Body of pancreas (tissue), 4 donors: Measurements from ENCODE around the gene COL4A6. TPM values are rescaled to one million over a fixed set of nuclear protein-coding genes. Genes with fewer than 3 reads are reported as not detected.

ENCODE experiments used
- ATAC-seq: fragments of 150-250 bp; one replicate; pipeline ENCODE4 v1.9.1; 2016
- DNase-seq, 4 donors: peaks; one replicate each; pipeline ENCODE4 v3.0.0-alpha.2; 2019
- H3K27ac ChIP-seq, 4 donors: fragments of 200-600 bp; sonication (generic); 1 replicate in 3 of 4; 2 replicates in 1 of 4; pipeline versions ENCODE4 v1.5.1 to v1.6.1; 2016 to 2019; ENCODE audit warnings: mild to moderate bottlenecking in 1 of 4, mixed read lengths in 1 of 4, moderate library complexity in 1 of 4
- H3K27me3 ChIP-seq, 2 donors: fragments of 200-600 bp; sonication (generic); one replicate each; pipeline ENCODE4 v1.6.0; 2016; ENCODE audit warnings: mild to moderate bottlenecking in 1 of 2
- H3K36me3 ChIP-seq, 2 donors: fragments of 200-600 bp; sonication (generic); replicated peaks in 1 of 2; 2 replicates each; pipeline ENCODE4 v1.5.1; 2016; ENCODE audit warnings: low read depth in 2 of 2; ENCODE audit not compliant: insufficient read depth in 1 of 2
- H3K4me1 ChIP-seq: fragments of 200-600 bp; sonication (generic); one replicate; pipeline ENCODE4 v1.6.0; 2016
- H3K4me3 ChIP-seq, 2 donors: fragments of 200-600 bp; sonication (generic); 1 replicate in 1 of 2; 2 replicates in 1 of 2; pipeline ENCODE4 v1.5.1; 2016 to 2019
- H3K9me3 ChIP-seq, 3 donors: fragments of 200-600 bp; sonication (generic); 1 replicate in 2 of 3; 2 replicates in 1 of 3; pipeline ENCODE4 v1.5.1; 2016
- POLR2A ChIP-seq, 3 donors: fragments of 450-650 bp; IDR thresholded peaks; one replicate each; pipeline ENCODE4 v1.6.1; 2016; ENCODE audit warnings: antibody characterized with exemption in 3 of 3, mild to moderate bottlenecking in 2 of 3
- WGBS, 2 donors: methylation state at CpG; one replicate each; pipeline ENCODE4 v1.1.5; 2017; 5-methylcytosine and 5-hydroxymethylcytosine counted together
- intact Hi-C: fragments of 100-400 bp; cut with DNase I; formaldehyde crosslinking; loops from one replicate; pipeline ENCODE4 v1.15.1; 2023
- total RNA-seq, 2 donors: library from RNA; depleted of rRNA; stranded (reverse); fragments of >200 nt; gene quantifications; one replicate each; pipeline ENCODE4 v1.1.0, GENCODE V29; 2016
- TF ChIP-seq, protein P1 (sequence below), 7 experiments: fragments of 450-650 bp in 4 of 7; fragments of 200-600 bp in 3 of 7; sonication (generic) in 3 of 7; IDR thresholded peaks; one replicate each; pipeline ENCODE4 v1.5.1; 2016 to 2019; ENCODE audit warnings: antibody characterized with exemption in 7 of 7

Gene COL4A6
- total RNA-seq, 2 donors from 2014 or later = under 0.01 to 0.52 TPM

DNA sequence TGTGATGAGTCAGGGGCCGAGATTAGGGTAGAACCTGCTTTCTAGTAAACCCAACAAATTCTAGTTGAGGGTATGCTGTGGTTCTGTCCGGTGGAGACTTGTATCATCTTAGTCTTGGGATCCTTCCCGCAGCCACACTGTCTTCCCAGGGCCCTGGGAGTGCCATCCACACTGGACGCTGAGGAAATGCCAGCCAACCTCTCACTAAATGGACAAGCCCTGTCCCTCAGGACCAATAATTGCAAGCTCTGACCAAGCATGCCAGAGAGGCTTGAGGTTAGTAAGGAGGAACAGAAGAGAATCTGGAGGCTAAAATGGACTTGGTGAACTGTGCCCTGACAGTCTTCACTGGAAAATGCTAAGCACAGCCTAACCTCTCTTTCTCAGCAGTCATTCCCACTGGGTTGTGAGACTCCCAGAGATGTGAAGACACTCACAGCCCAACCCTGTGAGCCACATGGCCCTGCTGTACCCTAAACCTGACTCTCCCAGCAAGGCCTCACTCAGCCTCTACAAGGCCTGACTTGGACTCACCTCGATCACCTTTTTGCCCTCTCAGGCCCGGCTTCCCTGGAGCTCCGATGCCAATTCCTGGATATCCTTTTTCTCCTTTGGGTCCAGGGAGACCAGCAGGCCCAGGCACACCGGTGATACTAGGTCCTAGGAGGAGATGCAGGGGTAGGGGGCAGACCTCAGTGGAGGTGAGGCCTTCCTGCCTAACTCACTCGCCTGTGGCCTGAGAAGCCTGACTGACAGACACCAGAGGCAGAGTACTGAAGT, 269.1 kb downstream of the COL4A6 start:
- H3K4me1 ChIP-seq = no peaks in the 10 kb centered on the region

DNA sequence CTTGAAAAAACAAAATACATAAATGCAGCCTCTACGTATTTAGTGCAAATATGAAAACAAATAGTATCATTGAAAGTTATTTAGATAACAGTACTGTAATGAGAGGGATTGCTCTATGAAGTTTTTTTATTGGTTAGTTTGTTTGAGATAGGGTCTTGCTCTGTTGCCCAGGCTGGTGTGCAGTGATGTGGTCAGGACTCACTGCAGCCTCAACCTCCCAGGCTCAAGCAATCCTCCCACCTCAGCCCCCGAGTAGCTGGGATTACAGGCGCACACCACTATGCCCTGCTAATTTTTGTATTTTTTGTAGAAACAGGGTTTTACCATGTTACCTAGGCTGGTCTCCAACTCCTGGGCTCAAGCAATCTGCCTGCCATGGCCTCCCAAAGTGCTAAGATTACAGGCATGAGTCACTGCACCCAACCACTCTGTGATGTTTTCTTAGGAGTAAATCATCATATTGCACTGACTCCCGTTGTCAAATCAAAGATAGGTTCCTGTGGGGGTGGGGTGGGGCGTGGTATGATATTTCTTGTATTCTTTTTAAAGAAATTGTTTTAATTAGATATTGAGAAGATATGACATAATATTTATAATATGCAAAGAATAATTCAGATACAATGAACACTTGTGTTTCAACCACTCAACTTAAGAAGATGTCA, 270.9 kb downstream of the COL4A6 start:
- intact Hi-C loops = no loop called here
- DNase-seq = no peak
- Histone ChIP-seq H3K9me3 (no peaks in the 10 kb centered on the region), H3K36me3 (no peaks in the 10 kb centered on the region), H3K4me1 (no peaks in the 10 kb centered on the region), H3K4me3 (no peak overlapping the region), H3K27ac (no peak overlapping the region), H3K27me3 (no peaks in the 10 kb centered on the region)
- 69 to 80% methylated on average over 5 of the region's 5 CpGs for WGBS, 2 donors
- TF ChIP-seq, protein P1, sequence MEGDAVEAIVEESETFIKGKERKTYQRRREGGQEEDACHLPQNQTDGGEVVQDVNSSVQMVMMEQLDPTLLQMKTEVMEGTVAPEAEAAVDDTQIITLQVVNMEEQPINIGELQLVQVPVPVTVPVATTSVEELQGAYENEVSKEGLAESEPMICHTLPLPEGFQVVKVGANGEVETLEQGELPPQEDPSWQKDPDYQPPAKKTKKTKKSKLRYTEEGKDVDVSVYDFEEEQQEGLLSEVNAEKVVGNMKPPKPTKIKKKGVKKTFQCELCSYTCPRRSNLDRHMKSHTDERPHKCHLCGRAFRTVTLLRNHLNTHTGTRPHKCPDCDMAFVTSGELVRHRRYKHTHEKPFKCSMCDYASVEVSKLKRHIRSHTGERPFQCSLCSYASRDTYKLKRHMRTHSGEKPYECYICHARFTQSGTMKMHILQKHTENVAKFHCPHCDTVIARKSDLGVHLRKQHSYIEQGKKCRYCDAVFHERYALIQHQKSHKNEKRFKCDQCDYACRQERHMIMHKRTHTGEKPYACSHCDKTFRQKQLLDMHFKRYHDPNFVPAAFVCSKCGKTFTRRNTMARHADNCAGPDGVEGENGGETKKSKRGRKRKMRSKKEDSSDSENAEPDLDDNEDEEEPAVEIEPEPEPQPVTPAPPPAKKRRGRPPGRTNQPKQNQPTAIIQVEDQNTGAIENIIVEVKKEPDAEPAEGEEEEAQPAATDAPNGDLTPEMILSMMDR (IDR thresholded peaks at IDR 0.05) = no peak
- no peak for TF ChIP-seq POLR2A (IDR thresholded peaks at IDR 0.05)
- ATAC-seq = no peak

More for the DNA sequence above, 269.1 kb downstream of the COL4A6 start:
- no peak overlapping the region for H3K4me3 ChIP-seq
- intact Hi-C loops = no loop called here
- no peaks in the 10 kb centered on the region for H3K36me3 ChIP-seq
- ATAC-seq (no peak), DNase-seq (no peak)
- H3K27ac ChIP-seq = no peak overlapping the region
- TF ChIP-seq, protein P1 (IDR thresholded peaks at IDR 0.05) = no peak
- no peak for TF ChIP-seq POLR2A (IDR thresholded peaks at IDR 0.05)
- WGBS, 2 donors = 90 to 92% methylated on average over 2 to 8 of the region's 9 CpGs
- H3K27me3 ChIP-seq = no peaks in the 10 kb centered on the region
- H3K9me3 ChIP-seq = no peaks in the 10 kb centered on the region

DNA sequence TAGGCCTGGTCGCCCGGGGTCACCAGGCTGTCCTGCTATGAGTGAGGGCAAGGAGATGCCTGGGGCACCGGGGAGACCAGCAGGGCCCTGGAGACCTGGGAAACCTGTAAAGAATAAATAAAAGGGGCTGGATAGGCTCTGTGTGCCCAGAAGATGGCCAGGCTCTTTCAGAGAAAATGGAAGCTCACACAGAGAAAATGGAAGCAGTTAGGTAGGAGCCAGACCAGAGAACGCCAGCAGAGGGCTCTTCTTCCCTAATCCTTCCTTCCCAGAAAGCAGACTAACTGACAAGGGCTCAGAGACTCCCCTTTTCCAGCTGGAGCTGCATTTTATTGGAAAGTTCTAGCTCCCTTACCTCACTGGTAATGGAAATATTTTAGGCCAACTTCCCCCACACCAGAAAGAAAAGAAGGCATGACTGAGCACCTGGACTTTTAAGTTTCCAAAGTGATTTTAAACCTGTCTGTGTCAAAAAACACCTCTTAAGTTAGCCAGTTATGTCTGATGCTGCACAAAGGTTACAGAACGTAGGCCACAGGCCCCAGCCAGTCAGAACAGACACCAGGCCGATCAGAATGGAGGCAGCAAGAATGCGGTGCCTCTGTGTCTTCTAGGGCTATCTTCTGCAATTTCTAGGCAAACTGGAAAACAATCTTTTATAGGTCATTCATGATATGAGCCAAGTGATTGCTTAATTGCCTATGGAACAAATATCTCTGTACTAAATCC, 272.7 kb downstream of the COL4A6 start:
- Histone ChIP-seq H3K36me3 (no peaks in the 10 kb centered on the region), H3K27me3 (no peaks in the 10 kb centered on the region), H3K9me3 (no peaks in the 10 kb centered on the region), H3K4me1 (no peaks in the 10 kb centered on the region), H3K27ac (no peak overlapping the region), H3K4me3 (no peak overlapping the region)
- TF ChIP-seq, protein P1 (IDR thresholded peaks at IDR 0.05) = peak in 2 of 7 experiments; percentile 6 to 26
- no peak for TF ChIP-seq POLR2A (IDR thresholded peaks at IDR 0.05)
- intact Hi-C loops = no loop called here
- DNase-seq (peak in 1 of 4 donors; percentile 24), ATAC-seq (no peak)
- 61 to 82% methylated on average over 5 to 7 of the region's 7 CpGs for WGBS, 2 donors

DNA sequence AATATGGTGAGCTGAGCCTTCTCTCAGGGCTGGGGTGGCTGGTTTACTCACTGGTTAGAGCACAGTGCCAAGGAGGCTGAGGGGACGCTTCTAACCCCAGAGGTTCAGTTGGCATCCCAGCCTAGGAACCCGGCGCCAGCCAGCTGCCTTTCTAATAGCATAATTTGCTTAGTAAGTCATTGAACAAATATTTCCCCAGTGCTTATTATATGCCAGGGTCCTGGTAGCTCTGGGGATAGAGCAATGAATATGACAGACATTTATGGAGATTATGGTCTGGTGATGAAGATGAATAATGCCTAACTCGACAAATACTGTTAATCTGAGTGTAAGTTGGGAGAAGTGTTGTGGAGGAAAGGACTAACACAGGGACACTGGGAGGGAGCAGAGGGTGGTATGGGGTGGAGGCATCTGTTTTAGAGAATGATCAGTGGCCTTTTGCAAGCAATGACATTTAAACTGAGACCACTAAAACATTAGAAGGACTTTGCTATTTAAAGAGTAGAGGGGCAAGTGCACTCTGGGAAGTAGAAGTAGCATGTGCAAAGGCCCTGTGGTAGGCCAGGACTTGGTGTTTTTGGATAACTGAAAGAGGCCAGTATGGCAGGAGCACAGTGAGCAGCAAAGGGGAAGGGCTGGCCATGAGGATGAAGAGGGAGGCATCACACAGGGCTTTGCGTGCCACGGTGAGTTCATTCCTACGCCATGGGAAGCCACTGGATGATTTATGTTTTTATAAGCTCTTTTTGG, 274.7 kb downstream of the COL4A6 start:
- H3K4me1 ChIP-seq = no peaks in the 10 kb centered on the region
- intact Hi-C loops = no loop called here
- no peaks in the 10 kb centered on the region for H3K36me3 ChIP-seq
- WGBS, 2 donors = 71 to 92% methylated on average over 7 of the region's 7 CpGs
- ATAC-seq = no peak
- TF ChIP-seq, protein P1 (IDR thresholded peaks at IDR 0.05) = no peak
- TF ChIP-seq POLR2A (IDR thresholded peaks at IDR 0.05) = no peak
- H3K27ac ChIP-seq = no peak overlapping the region
- DNase-seq = no peak
- no peaks in the 10 kb centered on the region for H3K9me3 ChIP-seq
- no peak overlapping the region for H3K4me3 ChIP-seq
- no peaks in the 10 kb centered on the region for H3K27me3 ChIP-seq
